ENCODE measurements around the gene VKORC1L1. TPM values are rescaled to one million over a fixed set of nuclear protein-coding genes. Genes with fewer than 3 reads are reported as not detected.

The VKORC1L1 gene
- total and polyA plus RNA-seq, 2 donors (not counting 3 experiments of a cell fraction or from before 2014, with no cell fraction given), result 14.5 to 36.7 TPM

DNA sequence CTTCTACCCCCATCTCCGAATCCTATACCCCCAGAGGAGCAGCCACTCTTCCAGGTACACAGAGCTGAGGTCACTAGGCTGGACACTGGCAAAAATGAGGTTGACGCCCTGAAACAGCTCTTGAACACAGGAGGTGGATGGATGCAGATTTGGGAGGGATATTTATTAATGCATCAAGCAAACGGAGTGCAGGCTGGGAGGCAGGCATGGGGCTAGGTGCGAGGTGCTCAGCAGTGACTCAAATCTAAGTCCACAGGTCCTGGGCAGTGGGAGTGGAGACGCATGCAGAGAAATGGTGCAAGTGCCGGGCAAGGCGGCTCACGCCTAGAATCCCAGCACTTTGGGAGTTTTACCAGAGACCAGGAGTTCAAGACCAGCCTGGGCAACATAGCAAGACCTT, 98.1 kb downstream of the VKORC1L1 start:
- dilution Hi-C loops (cut with MboI; ENCODE audit: extremely low pct_ligation_motif_present, low sequenced_read_pairs), result no loop called here
- H3K36me3 ChIP-seq (ENCODE audit: control insufficient read depth in 2 of 2, extremely low read depth in 1 of 2, insufficient read depth in 2 of 2, low read length in 2 of 2), result peaks cover 19 to 21% of the 10 kb centered on the region in 2 experiments
- no peak overlapping the region for H2AFZ ChIP-seq (ENCODE audit: low read depth, low read length)
- TF ChIP-seq, protein P1, sequence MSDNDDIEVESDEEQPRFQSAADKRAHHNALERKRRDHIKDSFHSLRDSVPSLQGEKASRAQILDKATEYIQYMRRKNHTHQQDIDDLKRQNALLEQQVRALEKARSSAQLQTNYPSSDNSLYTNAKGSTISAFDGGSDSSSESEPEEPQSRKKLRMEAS (IDR thresholded peaks at IDR 0.05; ENCODE audit: insufficient read depth, insufficient read length), result no peak
- no peak for TF ChIP-seq JUN (IDR thresholded peaks at IDR 0.05; ENCODE audit: borderline replicate concordance, insufficient read depth, insufficient read length, low read depth)
- TF ChIP-seq, protein P2, sequence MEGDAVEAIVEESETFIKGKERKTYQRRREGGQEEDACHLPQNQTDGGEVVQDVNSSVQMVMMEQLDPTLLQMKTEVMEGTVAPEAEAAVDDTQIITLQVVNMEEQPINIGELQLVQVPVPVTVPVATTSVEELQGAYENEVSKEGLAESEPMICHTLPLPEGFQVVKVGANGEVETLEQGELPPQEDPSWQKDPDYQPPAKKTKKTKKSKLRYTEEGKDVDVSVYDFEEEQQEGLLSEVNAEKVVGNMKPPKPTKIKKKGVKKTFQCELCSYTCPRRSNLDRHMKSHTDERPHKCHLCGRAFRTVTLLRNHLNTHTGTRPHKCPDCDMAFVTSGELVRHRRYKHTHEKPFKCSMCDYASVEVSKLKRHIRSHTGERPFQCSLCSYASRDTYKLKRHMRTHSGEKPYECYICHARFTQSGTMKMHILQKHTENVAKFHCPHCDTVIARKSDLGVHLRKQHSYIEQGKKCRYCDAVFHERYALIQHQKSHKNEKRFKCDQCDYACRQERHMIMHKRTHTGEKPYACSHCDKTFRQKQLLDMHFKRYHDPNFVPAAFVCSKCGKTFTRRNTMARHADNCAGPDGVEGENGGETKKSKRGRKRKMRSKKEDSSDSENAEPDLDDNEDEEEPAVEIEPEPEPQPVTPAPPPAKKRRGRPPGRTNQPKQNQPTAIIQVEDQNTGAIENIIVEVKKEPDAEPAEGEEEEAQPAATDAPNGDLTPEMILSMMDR (IDR thresholded peaks at IDR 0.05; ENCODE audit: extremely low read depth in 1 of 2, insufficient read depth in 1 of 2, low read depth in 1 of 2, low read length in 2 of 2), result no peak
- TF ChIP-seq FOS (IDR thresholded peaks at IDR 0.05; ENCODE audit: borderline replicate concordance, insufficient read depth, low read length), result no peak
- no peak for TF ChIP-seq EZH2 (IDR thresholded peaks at IDR 0.05; ENCODE audit: borderline replicate concordance, low read depth, low read length, severe bottlenecking)
- TF ChIP-seq POLR2AphosphoS5 (IDR thresholded peaks at IDR 0.05; ENCODE audit: insufficient read depth, low read depth, low read length), result no peak
- no peak for TF ChIP-seq MYC (IDR thresholded peaks at IDR 0.05; ENCODE audit: low read depth, low read length)
- no peak for TF ChIP-seq GATA2 (IDR thresholded peaks at IDR 0.05; ENCODE audit: insufficient read depth, insufficient read length, low read depth, low read length)
- TF ChIP-seq POLR2A (IDR thresholded peaks at IDR 0.05; ENCODE audit: low read depth, low read length), result no peak
- no peak overlapping the region for H3K9ac ChIP-seq (replicated peaks; ENCODE audit: extremely low read depth, insufficient read depth, low read length)
- no peaks in the 10 kb centered on the region for H3K27me3 ChIP-seq (ENCODE audit: control insufficient read depth in 2 of 2, insufficient read depth in 2 of 2, low read length in 2 of 2)
- intact Hi-C loops (cut with micrococcal nuclease), result no loop called here
- POLR2A ChIA-PET, result no interaction called here
- no peaks in the 10 kb centered on the region for H3K9me3 ChIP-seq (replicated peaks; ENCODE audit: control insufficient read depth, insufficient read depth, low read length)
- CTCF ChIA-PET, result no interaction called here
- no peak overlapping the region for H3K4me3 ChIP-seq (replicated peaks in 1 of 3; ENCODE audit: insufficient read depth in 1 of 3, low read depth in 1 of 3, low read length in 3 of 3)
- BruUV-seq (replicated peaks), result no TSS peak
- no peak for FAIRE-seq
- H4K20me1 ChIP-seq (replicated peaks; ENCODE audit: control insufficient read depth, extremely low read depth, insufficient read depth, low read length), result no peaks in the 10 kb centered on the region
- H3K79me2 ChIP-seq (ENCODE audit: control insufficient read depth, insufficient read depth, low read length), result no peaks in the 10 kb centered on the region
- no peaks in the 10 kb centered on the region for H3K9me1 ChIP-seq (replicated peaks; ENCODE audit: control insufficient read depth, extremely low read depth, insufficient read depth, low read length)
- no peak overlapping the region for H3K4me2 ChIP-seq (ENCODE audit: insufficient read depth, low read length)
- H3K27ac ChIP-seq (ENCODE audit: insufficient read depth, low read depth, low read length), result no peak overlapping the region
- H3K4me1 ChIP-seq (ENCODE audit: control insufficient read depth, extremely low read depth, insufficient read depth, low read length), result no peaks in the 10 kb centered on the region
- DNase-seq (ENCODE audit: low read depth, low spot score), result no peak

Data from endothelial cell of umbilical vein (primary cell).